IMR-90 (cell line): Measurements from ENCODE around the gene RAD51B.

ENCODE experiments used
- CEBPB ChIP-seq: IDR thresholded peaks from 2 replicates; pipeline ENCODE4 v1.6.1; 2012; ENCODE audit warnings: low read depth, low read length, improper control_type of control experiment
- RAD21 ChIP-seq: IDR thresholded peaks from 2 replicates; pipeline ENCODE4 v1.6.1; 2012; ENCODE audit warnings: low read length, improper control_type of control experiment
- RCOR1 ChIP-seq: IDR thresholded peaks from 2 replicates; pipeline ENCODE4 v1.6.1; 2012; ENCODE audit warnings: mild to moderate bottlenecking, low read length, improper control_type of control experiment; ENCODE audit not compliant: insufficient replicate concordance
- RFX5 ChIP-seq: IDR thresholded peaks from 2 replicates; pipeline ENCODE4 v1.8.0; 2012; ENCODE audit warnings: low read depth, mild to moderate bottlenecking, low read length, moderate library complexity
- TF ChIP-seq, protein P1 (sequence below): conservative IDR thresholded peaks from 2 replicates; pipeline ENCODE4 v1.5.1; 2012; ENCODE audit warnings: mild to moderate bottlenecking, low read depth, low read length, improper control_type of control experiment

- TF ChIP-seq RCOR1 (no peak), RFX5 (no peak), CEBPB (no peak), RAD21 (no peak)
- TF ChIP-seq, protein P1, sequence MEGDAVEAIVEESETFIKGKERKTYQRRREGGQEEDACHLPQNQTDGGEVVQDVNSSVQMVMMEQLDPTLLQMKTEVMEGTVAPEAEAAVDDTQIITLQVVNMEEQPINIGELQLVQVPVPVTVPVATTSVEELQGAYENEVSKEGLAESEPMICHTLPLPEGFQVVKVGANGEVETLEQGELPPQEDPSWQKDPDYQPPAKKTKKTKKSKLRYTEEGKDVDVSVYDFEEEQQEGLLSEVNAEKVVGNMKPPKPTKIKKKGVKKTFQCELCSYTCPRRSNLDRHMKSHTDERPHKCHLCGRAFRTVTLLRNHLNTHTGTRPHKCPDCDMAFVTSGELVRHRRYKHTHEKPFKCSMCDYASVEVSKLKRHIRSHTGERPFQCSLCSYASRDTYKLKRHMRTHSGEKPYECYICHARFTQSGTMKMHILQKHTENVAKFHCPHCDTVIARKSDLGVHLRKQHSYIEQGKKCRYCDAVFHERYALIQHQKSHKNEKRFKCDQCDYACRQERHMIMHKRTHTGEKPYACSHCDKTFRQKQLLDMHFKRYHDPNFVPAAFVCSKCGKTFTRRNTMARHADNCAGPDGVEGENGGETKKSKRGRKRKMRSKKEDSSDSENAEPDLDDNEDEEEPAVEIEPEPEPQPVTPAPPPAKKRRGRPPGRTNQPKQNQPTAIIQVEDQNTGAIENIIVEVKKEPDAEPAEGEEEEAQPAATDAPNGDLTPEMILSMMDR, result no peak
Observed at GRCh38 chr14:68164711-68165113, 345.1 kb downstream of the RAD51B start.
